HepG2 (cell line): ENCODE measurements around the gene LSMEM2. TPM values are rescaled to one million over a fixed set of nuclear protein-coding genes. Genes with fewer than 3 reads are reported as not detected.

Experiments
- ERF ChIP-seq: IDR thresholded peaks from 2 replicates; pipeline ENCODE4 v1.6.1; 2018; ENCODE audit warnings: missing biosample characterization, missing genetic modification reagents
- FOXK1 ChIP-seq: sonication (generic); formaldehyde crosslinking; IDR thresholded peaks from 2 replicates; pipeline ENCODE4 v1.4.0; 2020; ENCODE audit warnings: low read depth, missing genetic modification reagents, borderline replicate concordance
- KDM2A ChIP-seq: sonication (generic); formaldehyde crosslinking; IDR thresholded peaks from 2 replicates; pipeline ENCODE4 v1.4.0; 2020; ENCODE audit warnings: low read depth, missing genetic modification reagents, borderline replicate concordance
- KDM3A ChIP-seq: IDR thresholded peaks from 2 replicates; pipeline ENCODE4 v1.6.1; 2018; ENCODE audit warnings: low read depth, missing compliant biosample characterization
- KLF6 ChIP-seq: IDR thresholded peaks from 2 replicates; pipeline ENCODE4 v1.8.0; 2016; ENCODE audit warnings: missing biosample characterization, missing genetic modification reagents
- MAFK ChIP-seq, 2 experiments: IDR thresholded peaks in 1 of 2; conservative IDR thresholded peaks in 1 of 2; 2 replicates each; pipeline ENCODE4 v1.6.1; 2011; ENCODE audit warnings: improper control_type of control experiment in 2 of 2, low read length in 2 of 2
- MBNL3 ChIP-seq: fragments of 250-450 bp; sonication (Bioruptor Pico); conservative IDR thresholded peaks from 2 replicates; pipeline ENCODE4 v1.8.0; 2022; ENCODE audit warnings: mild to moderate bottlenecking, inconsistent platforms
- NFIB ChIP-seq: sonication (generic); formaldehyde crosslinking; IDR thresholded peaks from 2 replicates; pipeline ENCODE4 v1.9.0; 2021; ENCODE audit warnings: missing genetic modification reagents, mild to moderate bottlenecking, borderline replicate concordance
- NFKBIZ ChIP-seq: IDR thresholded peaks from 2 replicates; pipeline ENCODE4 v1.6.1; 2018; ENCODE audit warnings: missing genetic modification reagents, missing compliant biosample characterization
- NR2F2 ChIP-seq: IDR thresholded peaks from 2 replicates; pipeline ENCODE4 v1.6.1; 2012; ENCODE audit warnings: low read depth, inconsistent platforms, borderline replicate concordance
- ONECUT2 ChIP-seq: sonication (generic); formaldehyde crosslinking; IDR thresholded peaks from 2 replicates; pipeline ENCODE4 v1.4.0; 2020; ENCODE audit warnings: missing genetic modification reagents
- POLR2AphosphoS5 ChIP-seq: IDR thresholded peaks from 2 replicates; pipeline ENCODE4 v1.6.1; 2012; ENCODE audit warnings: low read depth, low read length
- XRCC5 ChIP-seq: fragments of 200-400 bp; formaldehyde crosslinking; optimal IDR thresholded peaks from 2 replicates; pipeline ENCODE3; 2017; ENCODE audit warnings: mild to moderate bottlenecking, low read length
- ZNF660 ChIP-seq: sonication (generic); formaldehyde crosslinking; IDR thresholded peaks from 2 replicates; pipeline ENCODE4 v1.5.1; 2020; ENCODE audit warnings: mild to moderate bottlenecking, low read depth, missing genetic modification reagents, borderline replicate concordance
- polyA plus RNA-seq, 8 experiments: library from polyadenylated mRNA; depleted of rRNA in 3 of 8; stranded (reverse) in 7 of 8; unstranded in 1 of 8; fragments of >200 nt; fragmentation: Illumina TruSeq in 4 of 8; extraction: Trizol in 4 of 8; gene quantifications; 2 replicates each; pipeline versions ENCODE4 v1.2.1 to v1.2.3, GENCODE V29; 2011 to 2016; ENCODE audit warnings: low read depth in 4 of 8, missing spikeins in 1 of 8, mixed read lengths in 1 of 8; ENCODE audit not compliant: insufficient read depth in 1 of 8
- total RNA-seq, 5 experiments: library from RNA; depleted of rRNA; stranded (reverse); fragments of >200 nt; fragmentation: Illumina TruSeq; extraction: Trizol; gene quantifications; 2 replicates each; pipeline ENCODE4 v1.2.3, GENCODE V29; 2016; ENCODE audit warnings: low read depth in 1 of 5
- TF ChIP-seq, protein P1 (sequence below): sonication (generic); formaldehyde crosslinking; IDR thresholded peaks from 2 replicates; pipeline ENCODE4 v1.4.0; 2020; ENCODE audit warnings: mild to moderate bottlenecking, low read depth, missing genetic modification reagents
- TF ChIP-seq, protein P2 (sequence below): sonication (generic); formaldehyde crosslinking; IDR thresholded peaks from 2 replicates; pipeline ENCODE4 v1.5.0; 2020; ENCODE audit warnings: mild to moderate bottlenecking, missing genetic modification reagents
- TF ChIP-seq, protein P3 (sequence below): sonication (generic); formaldehyde crosslinking; IDR thresholded peaks from 2 replicates; pipeline ENCODE4 v1.5.1; 2020; ENCODE audit warnings: mild to moderate bottlenecking, missing genetic modification reagents, moderate library complexity
- TF ChIP-seq, protein P4 (sequence below): sonication (generic); formaldehyde crosslinking; IDR thresholded peaks from 2 replicates; pipeline ENCODE4 v1.4.0; 2020; ENCODE audit warnings: missing genetic modification reagents

The LSMEM2 gene
- total and polyA plus RNA-seq, 2 of the 13 experiments (the other 11 are each of a cell fraction or from before 2014, with no cell fraction given) = 0.07 to 0.41 TPM

DNA sequence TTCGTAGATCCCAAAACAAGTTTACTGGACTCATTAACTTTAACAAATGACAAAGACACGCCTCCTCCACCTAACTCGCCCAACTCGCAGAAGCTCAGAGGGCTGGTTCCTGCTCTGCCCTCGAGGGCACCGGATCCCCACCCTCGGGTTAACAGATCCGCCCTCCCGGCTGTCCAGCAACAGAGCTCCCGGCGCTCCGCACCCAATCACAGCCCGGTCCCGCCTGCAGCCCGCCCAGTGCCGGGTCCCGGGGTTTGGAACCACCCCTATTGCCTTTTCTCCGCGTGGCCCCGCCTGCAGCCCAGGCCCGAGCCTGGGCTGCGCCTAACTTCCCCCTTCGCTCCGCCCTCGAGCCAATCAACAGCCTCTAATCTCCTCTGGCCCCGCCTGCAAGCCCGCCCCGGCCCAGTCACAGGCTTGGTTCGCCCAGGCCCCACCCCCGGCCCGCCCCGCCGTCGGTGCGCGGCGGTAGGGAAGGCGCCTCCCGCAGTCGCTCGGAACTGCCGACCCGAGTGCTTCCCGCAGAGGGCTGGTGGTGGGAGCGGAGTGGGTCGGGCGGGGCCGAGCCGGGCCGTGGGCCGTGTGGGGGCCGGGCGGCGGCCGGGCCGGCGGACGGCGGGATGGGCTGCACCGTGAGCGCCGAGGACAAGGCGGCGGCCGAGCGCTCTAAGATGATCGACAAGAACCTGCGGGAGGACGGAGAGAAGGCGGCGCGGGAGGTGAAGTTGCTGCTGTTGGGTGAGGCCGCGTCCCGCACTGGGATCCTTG lies 43.0 kb upstream of the LSMEM2 start, which contains the start of gene GNAI2 (continued):
- peak in 1 of 2 experiments; percentile 76; a peak in 2 of 4 replicates for TF ChIP-seq MAFK (conservative IDR thresholded peaks at IDR 0.05 in 1 of 2, IDR thresholded peaks at IDR 0.05 in 1 of 2; ENCODE audit: low read length in 2 of 2)
- TF ChIP-seq KDM2A = peak; percentile 22; the same call in 1 of the 2 replicates
- TF ChIP-seq, protein P1, sequence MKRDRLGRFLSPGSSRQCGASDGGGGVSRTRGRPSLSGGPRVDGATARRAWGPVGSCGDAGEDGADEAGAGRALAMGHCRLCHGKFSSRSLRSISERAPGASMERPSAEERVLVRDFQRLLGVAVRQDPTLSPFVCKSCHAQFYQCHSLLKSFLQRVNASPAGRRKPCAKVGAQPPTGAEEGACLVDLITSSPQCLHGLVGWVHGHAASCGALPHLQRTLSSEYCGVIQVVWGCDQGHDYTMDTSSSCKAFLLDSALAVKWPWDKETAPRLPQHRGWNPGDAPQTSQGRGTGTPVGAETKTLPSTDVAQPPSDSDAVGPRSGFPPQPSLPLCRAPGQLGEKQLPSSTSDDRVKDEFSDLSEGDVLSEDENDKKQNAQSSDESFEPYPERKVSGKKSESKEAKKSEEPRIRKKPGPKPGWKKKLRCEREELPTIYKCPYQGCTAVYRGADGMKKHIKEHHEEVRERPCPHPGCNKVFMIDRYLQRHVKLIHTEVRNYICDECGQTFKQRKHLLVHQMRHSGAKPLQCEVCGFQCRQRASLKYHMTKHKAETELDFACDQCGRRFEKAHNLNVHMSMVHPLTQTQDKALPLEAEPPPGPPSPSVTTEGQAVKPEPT (CRISPR knock-in tag) = 0 out of 2 replicates have a peak, but pooled peaks have one; percentile 38
- peak; percentile 74 for TF ChIP-seq POLR2AphosphoS5
- TF ChIP-seq MBNL3 (CRISPR knock-in tag) = no peak
- no peak for TF ChIP-seq KDM3A (CRISPR knock-in tag)
- TF ChIP-seq KLF6 (CRISPR knock-in tag) = no peak; the same call in 1 of the 2 replicates
- TF ChIP-seq XRCC5 = peak; percentile 53
- TF ChIP-seq, protein P2, sequence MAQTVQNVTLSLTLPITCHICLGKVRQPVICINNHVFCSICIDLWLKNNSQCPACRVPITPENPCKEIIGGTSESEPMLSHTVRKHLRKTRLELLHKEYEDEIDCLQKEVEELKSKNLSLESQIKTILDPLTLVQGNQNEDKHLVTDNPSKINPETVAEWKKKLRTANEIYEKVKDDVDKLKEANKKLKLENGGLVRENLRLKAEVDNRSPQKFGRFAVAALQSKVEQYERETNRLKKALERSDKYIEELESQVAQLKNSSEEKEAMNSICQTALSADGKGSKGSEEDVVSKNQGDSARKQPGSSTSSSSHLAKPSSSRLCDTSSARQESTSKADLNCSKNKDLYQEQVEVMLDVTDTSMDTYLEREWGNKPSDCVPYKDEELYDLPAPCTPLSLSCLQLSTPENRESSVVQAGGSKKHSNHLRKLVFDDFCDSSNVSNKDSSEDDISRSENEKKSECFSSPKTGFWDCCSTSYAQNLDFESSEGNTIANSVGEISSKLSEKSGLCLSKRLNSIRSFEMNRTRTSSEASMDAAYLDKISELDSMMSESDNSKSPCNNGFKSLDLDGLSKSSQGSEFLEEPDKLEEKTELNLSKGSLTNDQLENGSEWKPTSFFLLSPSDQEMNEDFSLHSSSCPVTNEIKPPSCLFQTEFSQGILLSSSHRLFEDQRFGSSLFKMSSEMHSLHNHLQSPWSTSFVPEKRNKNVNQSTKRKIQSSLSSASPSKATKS (CRISPR knock-in tag) = no peak
- no peak for TF ChIP-seq NFKBIZ
- peak; percentile 33; the same call in 1 of the 2 replicates for TF ChIP-seq ERF (CRISPR knock-in tag)
- TF ChIP-seq ZNF660 = no peak
- TF ChIP-seq FOXK1 (CRISPR knock-in tag) = no peak
- TF ChIP-seq, protein P3, sequence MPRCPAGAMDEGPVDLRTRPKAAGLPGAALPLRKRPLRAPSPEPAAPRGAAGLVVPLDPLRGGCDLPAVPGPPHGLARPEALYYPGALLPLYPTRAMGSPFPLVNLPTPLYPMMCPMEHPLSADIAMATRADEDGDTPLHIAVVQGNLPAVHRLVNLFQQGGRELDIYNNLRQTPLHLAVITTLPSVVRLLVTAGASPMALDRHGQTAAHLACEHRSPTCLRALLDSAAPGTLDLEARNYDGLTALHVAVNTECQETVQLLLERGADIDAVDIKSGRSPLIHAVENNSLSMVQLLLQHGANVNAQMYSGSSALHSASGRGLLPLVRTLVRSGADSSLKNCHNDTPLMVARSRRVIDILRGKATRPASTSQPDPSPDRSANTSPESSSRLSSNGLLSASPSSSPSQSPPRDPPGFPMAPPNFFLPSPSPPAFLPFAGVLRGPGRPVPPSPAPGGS (CRISPR knock-in tag) = peak; percentile 34; the same call in 1 of the 2 replicates
- no peak for TF ChIP-seq NFIB (CRISPR knock-in tag)
- no peak for TF ChIP-seq NR2F2
- no peak for TF ChIP-seq ONECUT2 (CRISPR knock-in tag)
- TF ChIP-seq, protein P4, sequence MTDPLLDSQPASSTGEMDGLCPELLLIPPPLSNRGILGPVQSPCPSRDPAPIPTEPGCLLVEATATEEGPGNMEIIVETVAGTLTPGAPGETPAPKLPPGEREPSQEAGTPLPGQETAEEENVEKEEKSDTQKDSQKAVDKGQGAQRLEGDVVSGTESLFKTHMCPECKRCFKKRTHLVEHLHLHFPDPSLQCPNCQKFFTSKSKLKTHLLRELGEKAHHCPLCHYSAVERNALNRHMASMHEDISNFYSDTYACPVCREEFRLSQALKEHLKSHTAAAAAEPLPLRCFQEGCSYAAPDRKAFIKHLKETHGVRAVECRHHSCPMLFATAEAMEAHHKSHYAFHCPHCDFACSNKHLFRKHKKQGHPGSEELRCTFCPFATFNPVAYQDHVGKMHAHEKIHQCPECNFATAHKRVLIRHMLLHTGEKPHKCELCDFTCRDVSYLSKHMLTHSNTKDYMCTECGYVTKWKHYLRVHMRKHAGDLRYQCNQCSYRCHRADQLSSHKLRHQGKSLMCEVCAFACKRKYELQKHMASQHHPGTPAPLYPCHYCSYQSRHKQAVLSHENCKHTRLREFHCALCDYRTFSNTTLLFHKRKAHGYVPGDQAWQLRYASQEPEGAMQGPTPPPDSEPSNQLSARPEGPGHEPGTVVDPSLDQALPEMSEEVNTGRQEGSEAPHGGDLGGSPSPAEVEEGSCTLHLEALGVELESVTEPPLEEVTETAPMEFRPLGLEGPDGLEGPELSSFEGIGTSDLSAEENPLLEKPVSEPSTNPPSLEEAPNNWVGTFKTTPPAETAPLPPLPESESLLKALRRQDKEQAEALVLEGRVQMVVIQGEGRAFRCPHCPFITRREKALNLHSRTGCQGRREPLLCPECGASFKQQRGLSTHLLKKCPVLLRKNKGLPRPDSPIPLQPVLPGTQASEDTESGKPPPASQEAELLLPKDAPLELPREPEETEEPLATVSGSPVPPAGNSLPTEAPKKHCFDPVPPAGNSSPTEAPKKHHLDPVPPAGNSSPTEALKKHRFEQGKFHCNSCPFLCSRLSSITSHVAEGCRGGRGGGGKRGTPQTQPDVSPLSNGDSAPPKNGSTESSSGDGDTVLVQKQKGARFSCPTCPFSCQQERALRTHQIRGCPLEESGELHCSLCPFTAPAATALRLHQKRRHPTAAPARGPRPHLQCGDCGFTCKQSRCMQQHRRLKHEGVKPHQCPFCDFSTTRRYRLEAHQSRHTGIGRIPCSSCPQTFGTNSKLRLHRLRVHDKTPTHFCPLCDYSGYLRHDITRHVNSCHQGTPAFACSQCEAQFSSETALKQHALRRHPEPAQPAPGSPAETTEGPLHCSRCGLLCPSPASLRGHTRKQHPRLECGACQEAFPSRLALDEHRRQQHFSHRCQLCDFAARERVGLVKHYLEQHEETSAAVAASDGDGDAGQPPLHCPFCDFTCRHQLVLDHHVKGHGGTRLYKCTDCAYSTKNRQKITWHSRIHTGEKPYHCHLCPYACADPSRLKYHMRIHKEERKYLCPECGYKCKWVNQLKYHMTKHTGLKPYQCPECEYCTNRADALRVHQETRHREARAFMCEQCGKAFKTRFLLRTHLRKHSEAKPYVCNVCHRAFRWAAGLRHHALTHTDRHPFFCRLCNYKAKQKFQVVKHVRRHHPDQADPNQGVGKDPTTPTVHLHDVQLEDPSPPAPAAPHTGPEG = no peak; the same call in 1 of the 2 replicates
